Mammary epithelial cell (primary cell): ENCODE measurements around the gene HPF1.

Experiments
- CTCF ChIP-seq, 2 donors: IDR thresholded peaks in 1 of 2; conservative IDR thresholded peaks in 1 of 2; 2 replicates each; pipeline ENCODE4 v1.5.1; 2011 to 2012; ENCODE audit warnings: inconsistent platforms in 2 of 2, low read length in 2 of 2, mild to moderate bottlenecking in 2 of 2, control low read depth in 1 of 2, low read depth in 1 of 2; ENCODE audit not compliant: insufficient read depth in 1 of 2; ENCODE audit errors: extremely low read depth in 1 of 2
- EZH2 ChIP-seq: IDR thresholded peaks from 2 replicates; pipeline ENCODE4 v1.6.1; 2012; ENCODE audit warnings: low read length, inconsistent platforms, borderline replicate concordance

DNA sequence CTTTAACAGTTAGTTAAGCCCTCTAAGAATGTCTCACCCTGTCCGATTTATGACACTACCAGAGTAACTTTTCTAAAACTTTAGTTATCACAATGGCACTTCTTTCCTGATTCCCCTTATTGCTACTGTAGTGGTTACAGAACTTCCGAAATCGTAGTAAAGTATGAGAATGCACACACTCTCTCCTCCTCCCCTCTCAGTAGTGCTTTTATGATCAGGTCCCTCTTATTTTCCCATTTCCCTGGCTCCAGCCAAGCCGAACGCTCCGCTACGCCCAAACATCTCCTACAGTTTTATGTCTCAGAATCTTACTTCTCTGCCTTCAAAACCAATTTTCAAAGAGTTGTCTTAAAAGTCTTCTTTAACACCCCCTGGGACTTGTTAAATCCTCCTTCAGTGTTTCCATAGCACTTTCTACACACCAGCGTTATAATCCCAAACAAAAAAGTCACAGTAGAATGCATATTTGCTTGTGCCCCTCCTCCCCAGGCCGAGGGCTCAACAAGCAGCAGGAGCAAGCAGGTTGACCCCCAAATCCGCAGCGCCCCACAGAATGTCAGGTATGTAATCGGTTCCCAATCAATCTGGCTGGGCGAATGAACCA is 671 bp downstream of the HPF1 start:
- TF ChIP-seq CTCF (conservative IDR thresholded peaks at IDR 0.05 in 1 of 2, IDR thresholded peaks at IDR 0.05 in 1 of 2; ENCODE audit: extremely low read depth in 1 of 2, insufficient read depth in 1 of 2, low read depth in 1 of 2, low read length in 2 of 2) (no peak), EZH2 (no peak)
